ENCODE measurements around the gene PCBP3. TPM values are rescaled to one million over a fixed set of nuclear protein-coding genes. Genes with fewer than 3 reads are reported as not detected.

PCBP3 gene
- total and polyA plus RNA-seq, 2 of the 13 experiments (the other 11 are each of a cell fraction or from before 2014, with no cell fraction given): not detected

- H3K36me3 ChIP-seq (replicated peaks in 1 of 2; ENCODE audit: control insufficient read depth in 1 of 2, insufficient read depth in 2 of 2, low read length in 2 of 2): no peaks in the 10 kb centered on the region
- BruUV-seq (replicated peaks): no TSS peak
- H3K4me3 ChIP-seq (replicated peaks in 1 of 3; ENCODE audit: insufficient read depth in 1 of 3, low read depth in 2 of 3, low read length in 3 of 3): no peak overlapping the region
- H4K20me1 ChIP-seq (ENCODE audit: insufficient read depth, low read length): no peaks in the 10 kb centered on the region
- no peaks in the 10 kb centered on the region for H3K79me2 ChIP-seq (ENCODE audit: insufficient read depth, low read length)
- H3K9me3 ChIP-seq (ENCODE audit: low read length): no peaks in the 10 kb centered on the region
- TF ChIP-seq ZNF331 (CRISPR knock-in tag; IDR thresholded peaks at IDR 0.05) (no peak), SUZ12 (IDR thresholded peaks at IDR 0.05; ENCODE audit: low read depth, low read length) (no peak), SCMH1 (CRISPR knock-in tag; IDR thresholded peaks at IDR 0.05; ENCODE audit: borderline replicate concordance) (no peak), HNRNPK (IDR thresholded peaks at IDR 0.05; ENCODE audit: low read depth, low read length, poor library complexity, severe bottlenecking) (no peak), MED1 (CRISPR knock-in tag; IDR thresholded peaks at IDR 0.05) (no peak), ZSCAN31 (CRISPR knock-in tag; IDR thresholded peaks at IDR 0.05; ENCODE audit: low read depth) (no peak), FOXA1 (IDR thresholded peaks at IDR 0.05) (no peak), FOXA1 (CRISPR knock-in tag; IDR thresholded peaks at IDR 0.05) (no peak), MTERF4 (CRISPR knock-in tag; IDR thresholded peaks at IDR 0.05) (no peak), ZNF382 (CRISPR knock-in tag; IDR thresholded peaks at IDR 0.05; ENCODE audit: borderline replicate concordance) (no peak), BCL3 (CRISPR knock-in tag; IDR thresholded peaks at IDR 0.05) (no peak)
- TF ChIP-seq, protein P1, sequence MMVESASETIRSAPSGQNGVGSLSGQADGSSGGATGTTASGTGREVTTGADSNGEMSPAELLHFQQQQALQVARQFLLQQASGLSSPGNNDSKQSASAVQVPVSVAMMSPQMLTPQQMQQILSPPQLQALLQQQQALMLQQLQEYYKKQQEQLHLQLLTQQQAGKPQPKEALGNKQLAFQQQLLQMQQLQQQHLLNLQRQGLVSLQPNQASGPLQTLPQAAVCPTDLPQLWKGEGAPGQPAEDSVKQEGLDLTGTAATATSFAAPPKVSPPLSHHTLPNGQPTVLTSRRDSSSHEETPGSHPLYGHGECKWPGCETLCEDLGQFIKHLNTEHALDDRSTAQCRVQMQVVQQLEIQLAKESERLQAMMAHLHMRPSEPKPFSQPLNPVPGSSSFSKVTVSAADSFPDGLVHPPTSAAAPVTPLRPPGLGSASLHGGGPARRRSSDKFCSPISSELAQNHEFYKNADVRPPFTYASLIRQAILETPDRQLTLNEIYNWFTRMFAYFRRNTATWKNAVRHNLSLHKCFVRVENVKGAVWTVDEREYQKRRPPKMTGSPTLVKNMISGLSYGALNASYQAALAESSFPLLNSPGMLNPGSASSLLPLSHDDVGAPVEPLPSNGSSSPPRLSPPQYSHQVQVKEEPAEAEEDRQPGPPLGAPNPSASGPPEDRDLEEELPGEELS (CRISPR knock-in tag; IDR thresholded peaks at IDR 0.05): no peak
- TF ChIP-seq, protein P2, sequence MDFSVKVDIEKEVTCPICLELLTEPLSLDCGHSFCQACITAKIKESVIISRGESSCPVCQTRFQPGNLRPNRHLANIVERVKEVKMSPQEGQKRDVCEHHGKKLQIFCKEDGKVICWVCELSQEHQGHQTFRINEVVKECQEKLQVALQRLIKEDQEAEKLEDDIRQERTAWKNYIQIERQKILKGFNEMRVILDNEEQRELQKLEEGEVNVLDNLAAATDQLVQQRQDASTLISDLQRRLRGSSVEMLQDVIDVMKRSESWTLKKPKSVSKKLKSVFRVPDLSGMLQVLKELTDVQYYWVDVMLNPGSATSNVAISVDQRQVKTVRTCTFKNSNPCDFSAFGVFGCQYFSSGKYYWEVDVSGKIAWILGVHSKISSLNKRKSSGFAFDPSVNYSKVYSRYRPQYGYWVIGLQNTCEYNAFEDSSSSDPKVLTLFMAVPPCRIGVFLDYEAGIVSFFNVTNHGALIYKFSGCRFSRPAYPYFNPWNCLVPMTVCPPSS (IDR thresholded peaks at IDR 0.05): no peak
- H3K27me3 ChIP-seq (ENCODE audit: control insufficient read depth in 1 of 2, insufficient read depth in 2 of 2, low read length in 2 of 2): peaks cover 5 to 48% of the 10 kb centered on the region in 2 experiments; a peak in 3 of 5 replicates
- no peak overlapping the region for H3K9ac ChIP-seq (ENCODE audit: insufficient read depth, low read depth, low read length)
- POLR2A ChIA-PET: no interaction called here
- in situ Hi-C loops (cut with HindIII; ENCODE audit: extremely low pct_ligation_motif_present, low pct_unique_long_range_greater_than_20kb): no loop called here
- no peak overlapping the region for H3K4me2 ChIP-seq (ENCODE audit: low read depth, low read length)
- peaks cover 17% of the 10 kb centered on the region for H3K4me1 ChIP-seq (ENCODE audit: insufficient read depth, low read length)
- WGBS (ENCODE audit: low lambda C conversion rate): 60% methylated on average over 20 of the region's 22 CpGs
- FAIRE-seq (no peak), ATAC-seq (no peak), DNase-seq (ENCODE audit: low spot score) (no peak)
- intact Hi-C loops (cut with micrococcal nuclease; ENCODE audit: unreplicated experiment): no loop called here
- CTCF ChIA-PET (ENCODE audit: low intra/inter-chr PET ratio, low total read pairs): no interaction called here
- no peak overlapping the region for H2AFZ ChIP-seq (ENCODE audit: low read length)
- no peak overlapping the region for H3K27ac ChIP-seq (ENCODE audit: extremely low read length, insufficient read depth, low read length)
Observed at GRCh38 chr21:45792682-45793383, 149.3 kb downstream of the PCBP3 start.

All from HepG2 (cell line).